ENCODE results near the gene OGN.

DNA sequence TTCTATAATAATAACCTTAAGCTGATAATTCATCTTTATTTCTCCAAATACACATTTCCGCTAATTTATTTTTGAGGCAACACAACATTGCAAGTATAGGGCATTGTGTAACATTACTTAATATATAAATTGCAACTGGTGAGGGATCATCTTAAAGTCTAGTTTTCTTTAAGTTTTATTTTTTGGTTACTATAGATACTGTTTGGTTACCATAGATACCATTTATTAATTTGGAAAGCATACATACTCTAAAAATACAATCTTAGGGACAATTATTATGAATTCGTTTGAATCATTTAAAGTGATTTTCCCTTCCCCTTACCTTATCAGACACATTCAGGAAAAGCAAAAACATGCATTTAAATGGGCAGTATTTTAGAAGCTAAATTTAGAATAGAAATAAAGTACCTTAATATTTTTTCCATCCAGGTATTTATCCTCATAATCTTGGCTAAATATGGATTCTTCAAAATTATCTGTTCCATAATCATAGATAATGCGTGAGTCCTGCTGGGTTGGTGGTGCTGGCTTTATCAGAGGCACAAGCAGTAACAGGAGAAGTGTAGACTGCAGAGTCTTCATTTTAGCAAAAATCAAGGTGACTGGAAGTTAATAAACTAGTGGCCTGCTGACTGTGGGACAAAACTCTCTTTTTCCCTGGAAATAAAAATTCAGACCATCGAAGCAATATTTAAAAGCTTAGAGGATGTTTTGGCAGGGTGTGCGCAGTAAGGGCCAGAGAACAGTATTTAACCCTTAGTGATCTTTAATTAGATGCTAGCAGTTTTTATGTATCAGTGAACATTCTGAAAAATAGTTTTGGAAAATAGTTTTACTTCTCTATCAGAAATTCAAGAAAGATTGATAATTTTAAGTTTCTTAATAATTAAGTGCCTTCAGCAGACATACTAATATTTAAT, 1.3 kb downstream of the OGN start:
- no peak for TF ChIP-seq MTA3 (CRISPR knock-in tag; IDR thresholded peaks at IDR 0.05)
- no peak for TF ChIP-seq EZH2 (conservative IDR thresholded peaks at IDR 0.05; ENCODE audit: low read depth, low read length)
- TF ChIP-seq, protein P1, sequence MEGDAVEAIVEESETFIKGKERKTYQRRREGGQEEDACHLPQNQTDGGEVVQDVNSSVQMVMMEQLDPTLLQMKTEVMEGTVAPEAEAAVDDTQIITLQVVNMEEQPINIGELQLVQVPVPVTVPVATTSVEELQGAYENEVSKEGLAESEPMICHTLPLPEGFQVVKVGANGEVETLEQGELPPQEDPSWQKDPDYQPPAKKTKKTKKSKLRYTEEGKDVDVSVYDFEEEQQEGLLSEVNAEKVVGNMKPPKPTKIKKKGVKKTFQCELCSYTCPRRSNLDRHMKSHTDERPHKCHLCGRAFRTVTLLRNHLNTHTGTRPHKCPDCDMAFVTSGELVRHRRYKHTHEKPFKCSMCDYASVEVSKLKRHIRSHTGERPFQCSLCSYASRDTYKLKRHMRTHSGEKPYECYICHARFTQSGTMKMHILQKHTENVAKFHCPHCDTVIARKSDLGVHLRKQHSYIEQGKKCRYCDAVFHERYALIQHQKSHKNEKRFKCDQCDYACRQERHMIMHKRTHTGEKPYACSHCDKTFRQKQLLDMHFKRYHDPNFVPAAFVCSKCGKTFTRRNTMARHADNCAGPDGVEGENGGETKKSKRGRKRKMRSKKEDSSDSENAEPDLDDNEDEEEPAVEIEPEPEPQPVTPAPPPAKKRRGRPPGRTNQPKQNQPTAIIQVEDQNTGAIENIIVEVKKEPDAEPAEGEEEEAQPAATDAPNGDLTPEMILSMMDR (CRISPR knock-in tag; IDR thresholded peaks at IDR 0.05): no peak
- TF ChIP-seq, protein P2, sequence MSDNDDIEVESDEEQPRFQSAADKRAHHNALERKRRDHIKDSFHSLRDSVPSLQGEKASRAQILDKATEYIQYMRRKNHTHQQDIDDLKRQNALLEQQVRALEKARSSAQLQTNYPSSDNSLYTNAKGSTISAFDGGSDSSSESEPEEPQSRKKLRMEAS (IDR thresholded peaks at IDR 0.05): no peak
- TF ChIP-seq ZNF251 (CRISPR knock-in tag; IDR thresholded peaks at IDR 0.05): no peak
- TF ChIP-seq ZFYVE20 (CRISPR knock-in tag; IDR thresholded peaks at IDR 0.05; ENCODE audit: borderline replicate concordance, low read depth): no peak
- no peak for TF ChIP-seq ZNF780A (CRISPR knock-in tag; IDR thresholded peaks at IDR 0.05)
- TF ChIP-seq MYC (CRISPR knock-in tag; IDR thresholded peaks at IDR 0.05; ENCODE audit: borderline replicate concordance): no peak
- no peak for TF ChIP-seq GABPA (IDR thresholded peaks at IDR 0.05; ENCODE audit: low read depth, low read length)
- TF ChIP-seq GABPA (CRISPR knock-in tag; IDR thresholded peaks at IDR 0.05; ENCODE audit: low read depth): no peak
- TF ChIP-seq RELA (CRISPR knock-in tag; IDR thresholded peaks at IDR 0.05): no peak
- TF ChIP-seq NR2F6 (IDR thresholded peaks at IDR 0.05): no peak
- TF ChIP-seq NR2F6 (CRISPR knock-in tag; IDR thresholded peaks at IDR 0.05): no peak
- TF ChIP-seq, protein P3, sequence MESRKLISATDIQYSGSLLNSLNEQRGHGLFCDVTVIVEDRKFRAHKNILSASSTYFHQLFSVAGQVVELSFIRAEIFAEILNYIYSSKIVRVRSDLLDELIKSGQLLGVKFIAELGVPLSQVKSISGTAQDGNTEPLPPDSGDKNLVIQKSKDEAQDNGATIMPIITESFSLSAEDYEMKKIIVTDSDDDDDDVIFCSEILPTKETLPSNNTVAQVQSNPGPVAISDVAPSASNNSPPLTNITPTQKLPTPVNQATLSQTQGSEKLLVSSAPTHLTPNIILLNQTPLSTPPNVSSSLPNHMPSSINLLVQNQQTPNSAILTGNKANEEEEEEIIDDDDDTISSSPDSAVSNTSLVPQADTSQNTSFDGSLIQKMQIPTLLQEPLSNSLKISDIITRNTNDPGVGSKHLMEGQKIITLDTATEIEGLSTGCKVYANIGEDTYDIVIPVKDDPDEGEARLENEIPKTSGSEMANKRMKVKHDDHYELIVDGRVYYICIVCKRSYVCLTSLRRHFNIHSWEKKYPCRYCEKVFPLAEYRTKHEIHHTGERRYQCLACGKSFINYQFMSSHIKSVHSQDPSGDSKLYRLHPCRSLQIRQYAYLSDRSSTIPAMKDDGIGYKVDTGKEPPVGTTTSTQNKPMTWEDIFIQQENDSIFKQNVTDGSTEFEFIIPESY (CRISPR knock-in tag; IDR thresholded peaks at IDR 0.05): no peak
- TF ChIP-seq ELF4 (CRISPR knock-in tag; IDR thresholded peaks at IDR 0.05; ENCODE audit: borderline replicate concordance): no peak
- no peak for TF ChIP-seq ZBTB20 (CRISPR knock-in tag; IDR thresholded peaks at IDR 0.05; ENCODE audit: borderline replicate concordance, low read depth)

Measured in HepG2 (cell line).